Adipocyte (in vitro differentiated cells): ENCODE measurements around the gene CHKA.

Experiments
- DNase-seq: peaks from one replicate; pipeline ENCODE4 v3.0.0-alpha.2; 2015; ENCODE audit warnings: low read depth
- H3K27me3 ChIP-seq: replicated peaks from 2 replicates; pipeline ENCODE4 v1.7.0; 2013; ENCODE audit warnings: mild to moderate bottlenecking, low read length, moderate library complexity; ENCODE audit not compliant: control insufficient read depth, insufficient read depth
- H3K36me3 ChIP-seq: 2 replicates; pipeline ENCODE4 v1.7.0; 2013; ENCODE audit warnings: low read length, mild to moderate bottlenecking, moderate library complexity; ENCODE audit not compliant: control insufficient read depth, insufficient read depth, severe bottlenecking
- H3K4me1 ChIP-seq: 2 replicates; pipeline ENCODE4 v1.7.0; 2013; ENCODE audit warnings: mild to moderate bottlenecking, low read length, moderate library complexity; ENCODE audit not compliant: control insufficient read depth, insufficient read depth
- H3K4me3 ChIP-seq: 2 replicates; pipeline ENCODE4 v1.7.0; 2013; ENCODE audit warnings: mild to moderate bottlenecking, low read length, moderate library complexity
- H3K9ac ChIP-seq: 2 replicates; pipeline ENCODE4 v1.7.0; 2013; ENCODE audit warnings: mild to moderate bottlenecking, low read length, moderate library complexity
- H3K9me3 ChIP-seq: 2 replicates; pipeline ENCODE4 v1.7.0; 2013; ENCODE audit warnings: mild to moderate bottlenecking, low read length, moderate library complexity; ENCODE audit not compliant: control insufficient read depth

CHKA gene

DNA sequence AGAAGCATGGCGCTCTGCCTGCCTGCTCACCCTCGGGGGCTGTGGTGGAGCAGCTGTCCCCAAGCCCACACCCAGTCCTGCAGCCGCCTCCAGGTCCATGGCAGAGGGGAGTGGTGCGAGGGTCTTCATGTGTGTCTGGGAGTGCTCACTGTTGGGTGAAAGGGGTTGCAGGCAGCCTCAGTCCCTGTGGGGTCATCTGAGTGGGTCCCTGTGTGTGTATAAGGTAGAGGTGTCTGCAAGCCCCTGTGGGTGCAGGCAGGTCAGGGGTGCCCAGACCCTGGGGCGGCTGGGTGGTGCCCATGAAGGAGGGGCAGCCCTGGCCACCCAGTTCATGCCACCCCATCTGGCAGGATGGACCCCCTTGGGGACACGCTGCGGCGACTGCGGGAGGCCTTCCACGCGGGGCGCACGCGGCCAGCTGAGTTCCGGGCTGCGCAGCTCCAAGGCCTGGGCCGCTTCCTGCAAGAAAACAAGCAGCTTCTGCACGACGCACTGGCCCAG lies 106.2 kb downstream of the CHKA start:
- Histone ChIP-seq H3K9me3 (no peaks in the 10 kb centered on the region), H3K27me3 (no peaks in the 10 kb centered on the region), H3K9ac (peak overlapping the region; percentile 61), H3K36me3 (no peaks in the 10 kb centered on the region), H3K4me1 (peaks cover 57% of the 10 kb centered on the region), H3K4me3 (no peak overlapping the region)
- no peak for DNase-seq

DNA sequence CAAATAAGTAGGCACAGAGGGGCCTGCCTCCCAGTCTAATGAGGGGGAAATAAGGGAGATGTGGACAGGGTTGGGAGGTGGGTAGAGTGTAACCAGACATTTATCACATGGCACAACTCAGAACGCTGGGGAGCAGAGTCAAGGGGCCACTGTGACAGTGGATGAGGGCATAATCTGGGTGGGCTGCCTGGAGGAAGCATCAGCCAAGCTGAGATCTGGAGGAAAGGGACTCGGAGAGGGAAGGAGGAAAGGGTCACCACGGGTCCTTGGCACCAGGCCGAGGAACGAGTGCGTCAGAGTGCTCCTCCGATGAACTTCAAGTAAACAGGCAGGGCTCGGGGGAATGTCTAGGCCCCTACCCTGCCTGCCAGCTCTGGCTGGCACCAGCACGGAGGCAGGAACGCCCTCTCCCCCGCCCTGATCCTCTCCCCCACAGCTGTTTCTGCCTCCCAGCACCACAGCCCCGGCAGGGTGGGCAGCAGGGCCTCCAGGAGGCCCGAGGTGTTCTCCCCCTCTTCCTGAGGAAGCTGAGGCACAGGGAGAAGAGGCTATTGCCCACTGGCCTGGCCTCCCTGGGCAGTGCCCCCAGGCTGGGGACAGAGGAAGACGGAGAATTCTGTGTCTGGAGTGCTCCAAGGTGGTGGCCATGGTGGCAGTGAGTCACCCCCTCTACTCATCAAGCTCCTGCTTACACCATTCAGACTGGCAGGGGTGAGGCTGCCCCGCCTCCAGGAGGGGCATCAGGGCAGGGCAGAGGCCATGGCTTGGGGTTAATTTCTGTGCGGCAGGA lies 106.8 kb downstream of the CHKA start:
- Histone ChIP-seq H3K4me1 (peaks cover 63% of the 10 kb centered on the region), H3K9ac (peak overlapping the region; percentile 61), H3K27me3 (no peaks in the 10 kb centered on the region), H3K36me3 (no peaks in the 10 kb centered on the region), H3K9me3 (no peaks in the 10 kb centered on the region), H3K4me3 (no peak overlapping the region)
- peak; percentile 51 for DNase-seq

DNA sequence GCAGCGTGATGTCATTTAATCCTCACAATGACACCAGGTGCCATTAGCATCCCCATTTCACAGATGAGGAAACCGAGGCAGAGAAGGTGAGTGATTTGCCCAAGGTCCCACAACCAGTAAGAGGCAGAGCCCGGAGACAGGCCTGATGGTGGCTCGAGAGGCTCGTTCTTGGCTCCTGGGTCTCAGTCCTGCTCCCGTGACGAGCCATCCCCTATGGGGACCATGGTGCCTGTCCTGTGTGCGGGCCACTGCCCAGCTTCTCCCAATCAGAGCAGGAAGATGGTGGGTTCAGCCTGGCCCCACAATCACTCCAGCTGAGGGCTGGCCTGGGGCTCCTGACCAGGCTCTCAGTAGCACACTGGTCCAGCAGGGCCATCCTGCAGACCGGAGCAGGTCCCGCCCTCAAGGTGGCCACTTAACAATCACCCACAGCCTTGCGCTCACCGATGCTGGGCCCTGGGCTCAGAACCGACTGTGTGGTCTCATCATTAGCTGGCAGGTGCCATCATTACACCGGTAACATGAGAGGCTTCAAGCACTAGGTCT lies 107.5 kb downstream of the CHKA start:
- DNase-seq = no peak
- Histone ChIP-seq H3K36me3 (no peaks in the 10 kb centered on the region), H3K4me1 (peaks cover 66% of the 10 kb centered on the region), H3K27me3 (no peaks in the 10 kb centered on the region), H3K4me3 (no peak overlapping the region), H3K9me3 (no peaks in the 10 kb centered on the region), H3K9ac (peak overlapping the region; percentile 61)

DNA sequence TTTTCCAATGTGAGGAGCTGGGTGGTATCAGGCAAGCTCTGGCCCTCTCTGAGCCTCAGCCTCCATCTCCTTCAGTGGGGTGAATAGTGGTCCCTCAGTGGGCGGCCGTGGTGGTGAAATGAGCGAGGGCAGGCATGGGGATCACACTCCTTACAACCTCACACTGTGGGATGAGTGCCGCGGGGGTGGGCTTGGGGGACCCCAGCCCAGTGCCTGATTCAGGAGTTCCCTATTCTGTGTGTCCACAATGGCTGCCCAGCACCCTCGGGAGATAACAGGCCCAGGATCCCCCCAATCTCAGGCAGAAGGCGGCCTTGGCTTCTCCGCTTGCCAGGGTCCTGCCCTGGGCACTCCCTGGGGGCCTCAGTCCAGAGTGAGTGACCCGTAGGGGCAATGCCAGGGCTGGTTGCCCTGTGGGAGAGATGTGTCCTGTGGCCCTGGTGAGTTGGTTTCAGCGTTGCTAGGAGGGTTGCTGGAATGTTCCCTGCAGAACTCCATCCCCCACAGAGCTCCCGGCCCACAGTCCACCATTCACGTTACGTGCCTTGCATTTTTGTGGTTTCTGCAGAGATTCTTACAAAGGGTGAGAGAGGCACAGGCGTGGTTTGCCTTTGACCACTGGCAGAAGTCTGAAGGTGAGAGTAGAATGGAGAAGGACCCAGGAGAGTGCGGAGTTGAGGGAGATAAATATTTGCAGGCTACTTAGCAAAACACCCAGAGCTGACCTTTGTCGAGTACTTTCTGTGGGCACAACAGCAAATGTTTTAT lies 108.2 kb downstream of the CHKA start:
- peak; percentile 95 for DNase-seq
- peaks cover 66% of the 10 kb centered on the region for H3K4me1 ChIP-seq
- H3K4me3 ChIP-seq = no peak overlapping the region
- no peaks in the 10 kb centered on the region for H3K9me3 ChIP-seq
- H3K9ac ChIP-seq = peak overlapping the region; percentile 61
- H3K36me3 ChIP-seq = no peaks in the 10 kb centered on the region
- H3K27me3 ChIP-seq = no peaks in the 10 kb centered on the region

DNA sequence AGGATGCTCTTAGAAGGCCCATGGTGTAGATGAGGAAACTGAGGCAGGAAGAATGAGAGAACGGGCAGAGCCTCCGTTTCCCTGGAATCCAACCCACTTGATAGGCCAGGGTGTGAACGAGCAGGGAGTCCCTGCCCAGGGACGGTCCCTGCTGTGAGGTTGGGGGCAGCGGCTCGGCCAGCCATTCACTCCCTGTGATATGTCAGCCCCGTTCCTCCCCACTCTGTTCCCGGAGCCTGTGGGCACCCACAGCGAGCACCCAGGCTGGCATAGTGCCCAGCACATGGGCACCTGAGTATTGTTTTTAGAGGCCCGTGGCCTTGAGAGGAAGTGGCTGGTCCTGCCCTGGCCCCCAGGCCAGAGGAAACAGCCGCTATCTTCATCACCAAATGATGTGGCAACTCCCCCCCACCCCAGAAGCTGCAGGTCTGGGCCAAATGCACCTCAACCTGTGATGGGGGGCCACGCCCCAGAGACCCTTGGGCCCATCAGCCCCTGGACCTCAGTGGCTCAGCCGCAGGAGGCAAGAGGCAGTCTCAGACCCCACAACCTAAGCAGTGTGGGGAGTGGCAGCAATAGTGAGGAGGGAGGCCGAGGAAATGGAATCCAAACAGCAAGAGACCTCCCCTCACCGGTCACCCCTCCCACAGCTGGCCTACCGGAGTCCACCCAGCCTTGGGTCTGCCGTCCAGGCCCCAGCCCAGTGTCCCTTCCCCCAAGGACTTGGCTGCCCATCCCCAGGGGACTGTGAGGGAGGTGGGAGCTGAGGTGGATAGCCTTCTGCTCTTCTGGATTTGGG lies 108.9 kb downstream of the CHKA start:
- H3K36me3 ChIP-seq = no peaks in the 10 kb centered on the region
- H3K27me3 ChIP-seq = no peaks in the 10 kb centered on the region
- peaks cover 62% of the 10 kb centered on the region for H3K4me1 ChIP-seq
- H3K4me3 ChIP-seq = no peak overlapping the region
- peak overlapping the region; percentile 58 for H3K9ac ChIP-seq
- no peak for DNase-seq
- no peaks in the 10 kb centered on the region for H3K9me3 ChIP-seq

DNA sequence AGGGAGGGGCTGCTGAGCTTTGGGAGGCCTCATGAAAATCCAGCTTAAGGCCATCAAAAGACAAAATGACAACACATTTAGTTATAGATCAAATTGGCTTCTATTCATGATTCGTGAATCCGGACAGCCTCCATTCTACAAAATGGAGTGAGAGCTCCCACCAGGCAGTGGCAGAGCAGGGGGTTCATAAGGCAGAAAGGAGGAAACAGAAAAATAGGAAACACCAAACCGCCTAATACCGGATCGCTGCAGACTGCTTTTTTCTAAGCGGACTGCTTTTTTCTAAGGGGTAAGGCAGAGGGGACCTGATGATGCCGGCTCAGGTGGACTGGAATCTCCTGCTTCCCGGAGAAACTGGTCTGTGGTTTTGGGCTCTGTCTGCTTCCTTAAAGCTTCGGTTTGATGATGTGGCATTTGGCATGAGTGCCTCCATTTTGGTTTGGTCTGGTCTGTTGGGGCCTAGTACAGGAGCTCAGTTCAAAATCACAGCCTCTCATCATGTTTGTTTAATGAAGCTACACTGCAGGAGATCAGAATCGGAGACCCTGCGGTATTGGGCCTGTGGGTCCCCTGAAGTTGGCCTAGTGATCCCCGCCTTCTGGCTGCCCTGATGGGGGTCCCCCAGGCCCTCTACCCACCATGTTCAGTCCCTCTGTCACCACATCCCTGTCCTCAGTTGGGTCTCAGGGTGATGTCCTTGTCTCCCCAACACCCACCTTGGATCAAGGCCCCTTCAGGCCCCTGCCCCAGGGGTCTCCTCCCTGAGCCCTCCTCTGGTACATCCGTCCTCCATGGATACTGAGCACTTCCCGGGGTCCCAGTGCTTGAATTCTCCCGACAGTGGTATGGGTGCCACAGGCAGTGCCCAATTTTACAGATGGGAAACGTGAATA lies 109.9 kb downstream of the CHKA start:
- no peaks in the 10 kb centered on the region for H3K36me3 ChIP-seq
- H3K4me1 ChIP-seq = peaks cover 57% of the 10 kb centered on the region
- peak overlapping the region; percentile 89 for H3K9ac ChIP-seq
- no peak for DNase-seq
- no peaks in the 10 kb centered on the region for H3K27me3 ChIP-seq
- H3K4me3 ChIP-seq = peak overlapping the region; percentile 79
- no peaks in the 10 kb centered on the region for H3K9me3 ChIP-seq

DNA sequence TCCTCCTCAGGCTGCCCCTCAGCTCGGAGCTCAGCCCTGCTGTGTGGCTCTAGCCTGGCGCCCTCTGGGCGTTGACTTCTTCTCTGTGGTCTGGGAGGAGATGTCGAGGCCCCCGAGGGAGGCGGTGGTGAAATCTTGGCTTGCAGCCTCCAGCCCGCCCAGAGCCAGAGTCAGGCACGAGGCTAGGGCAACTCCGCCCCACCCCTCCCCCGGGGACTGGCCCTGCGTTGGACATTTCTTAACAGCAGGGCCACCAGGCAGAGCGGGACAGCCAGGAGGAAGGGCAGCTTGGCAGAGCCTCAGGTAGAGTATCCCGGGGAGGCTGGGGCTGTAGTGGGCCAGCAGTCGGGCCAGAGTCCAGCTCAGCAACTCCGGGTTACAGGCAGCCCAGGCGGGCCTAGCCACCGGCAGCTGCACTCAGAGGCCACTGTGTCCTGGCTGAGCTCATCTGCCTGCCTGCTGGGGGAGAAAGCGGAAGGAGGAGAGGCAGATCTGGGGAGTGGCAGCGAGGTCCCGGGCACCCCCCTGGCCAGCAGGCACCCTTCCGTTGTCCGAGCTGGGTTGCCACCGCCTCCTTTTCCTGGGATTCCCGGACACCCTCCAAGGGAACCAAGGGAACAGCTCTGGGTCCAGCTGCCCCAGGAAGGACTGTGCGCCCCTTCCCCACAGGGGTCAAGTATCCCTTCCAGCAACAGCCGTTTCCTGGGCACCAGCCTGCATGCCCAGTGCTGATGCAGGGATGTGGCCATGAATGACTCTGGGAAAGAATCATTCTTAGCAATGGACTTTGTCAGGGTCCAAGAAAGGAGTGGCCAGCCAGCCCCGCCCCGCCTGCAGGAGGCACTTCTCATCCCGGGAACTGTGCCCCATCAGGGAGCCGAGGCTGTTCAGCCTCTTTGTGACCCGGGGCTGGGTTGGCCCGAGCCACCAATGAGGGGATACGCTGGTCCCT lies 110.8 kb downstream of the CHKA start, which contains the start of gene ALDH3B1:
ALDH3B1 (plus strand) TSS at position 238 of the 952 bp plus-strand sequence. CDS start 4,971 bp downstream, outside the sequence.
- Histone ChIP-seq H3K9ac (peak within 1 kb of the TSS; percentile 89), H3K27me3 (no peaks in the 10 kb centered on the region), H3K9me3 (no peaks in the 10 kb centered on the region), H3K4me1 (peaks cover 57% of the 10 kb centered on the region), H3K4me3 (peak within 1 kb of the TSS; percentile 79), H3K36me3 (no peaks in the 10 kb centered on the region)
- peak; percentile 97 for DNase-seq

DNA sequence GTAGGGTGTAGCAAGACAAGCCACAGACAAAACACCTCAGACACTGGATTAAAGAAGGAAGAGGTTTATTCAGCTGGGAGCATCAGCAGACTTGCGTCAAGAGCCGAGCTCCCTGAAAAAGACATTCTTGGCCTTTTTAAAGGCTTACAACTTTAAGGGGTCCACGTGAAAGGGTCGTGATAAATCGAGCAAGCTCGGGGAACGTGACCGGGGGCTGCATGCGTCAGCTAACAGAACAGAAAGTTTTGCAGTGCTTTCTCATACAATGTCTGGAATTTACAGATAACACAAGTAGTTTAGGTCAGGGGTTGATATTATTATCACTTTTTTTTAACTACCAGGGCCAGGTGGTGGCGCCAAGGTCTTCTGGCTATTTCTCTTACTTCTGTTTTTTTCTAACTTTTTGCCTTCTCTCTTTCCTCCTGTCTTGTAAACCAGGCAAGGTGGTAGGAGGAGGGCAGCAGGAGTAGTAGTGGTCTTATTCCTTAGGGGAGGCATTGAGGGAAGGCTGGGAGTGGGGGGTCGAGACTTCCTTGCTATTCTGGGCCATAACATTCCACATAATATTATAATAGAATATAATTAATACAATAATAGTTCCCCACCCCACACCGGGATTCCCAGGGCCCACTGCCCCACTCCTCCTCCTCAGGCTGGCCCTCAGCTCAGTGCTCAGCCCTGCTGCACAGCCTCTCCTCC lies 111.6 kb downstream of the CHKA start:
- Histone ChIP-seq H3K27me3 (no peaks in the 10 kb centered on the region), H3K4me1 (peaks cover 51% of the 10 kb centered on the region), H3K36me3 (no peaks in the 10 kb centered on the region), H3K9ac (peak overlapping the region; percentile 89), H3K4me3 (peak overlapping the region; percentile 79), H3K9me3 (no peaks in the 10 kb centered on the region)
- DNase-seq = peak; percentile 48
